Smooth muscle cell (in vitro differentiated cells): ENCODE data around the gene HYAL3. TPM values are rescaled to one million over a fixed set of nuclear protein-coding genes. Genes with fewer than 3 reads are reported as not detected.
"Not testable (repeated sequence)": the region's sequence is repeated elsewhere in the genome, so short reads cannot be mapped to it uniquely, and the experiment has no call there.

Source experiments
- DNase-seq: peaks from one replicate; lab custom pipeline; 2025; ENCODE audit not compliant: unreplicated experiment; lab: John Stamatoyannopoulos, UW
- H2AFZ ChIP-seq: fragments of 200-600 bp; sonication (generic); 2 replicates; pipeline ENCODE4 v1.6.0; 2016; ENCODE audit warnings: antibody characterized with exemption, low read depth, mild to moderate bottlenecking
- H3F3A ChIP-seq: fragments of 200-600 bp; sonication (generic); 2 replicates; pipeline ENCODE4 v1.6.0; 2017; ENCODE audit warnings: antibody characterized with exemption, low read depth
- H3K27ac ChIP-seq: fragments of 200-600 bp; sonication (generic); 2 replicates; pipeline ENCODE4 v1.5.1; 2016; ENCODE audit warnings: low read depth, mild to moderate bottlenecking
- H3K27me3 ChIP-seq: fragments of 200-600 bp; sonication (generic); 2 replicates; pipeline ENCODE4 v1.6.1; 2016; ENCODE audit warnings: low read depth, mild to moderate bottlenecking
- H3K36me3 ChIP-seq: fragments of 200-600 bp; sonication (generic); 2 replicates; pipeline ENCODE4 v1.5.1; 2016; ENCODE audit warnings: low read depth
- H3K4me1 ChIP-seq: fragments of 200-600 bp; sonication (generic); 2 replicates; pipeline ENCODE4 v1.5.1; 2016; ENCODE audit warnings: low read depth
- H3K4me2 ChIP-seq: fragments of 200-600 bp; sonication (generic); 2 replicates; pipeline ENCODE4 v1.6.0; 2016; ENCODE audit warnings: mild to moderate bottlenecking
- H3K4me3 ChIP-seq: fragments of 200-600 bp; sonication (generic); 2 replicates; pipeline ENCODE4 v1.5.1; 2016; ENCODE audit warnings: mild to moderate bottlenecking
- H3K79me2 ChIP-seq: fragments of 200-600 bp; sonication (generic); 2 replicates; pipeline ENCODE4 v1.6.0; 2016; ENCODE audit warnings: low read depth, mild to moderate bottlenecking
- H3K9ac ChIP-seq: fragments of 200-600 bp; sonication (generic); 2 replicates; pipeline ENCODE4 v1.6.0; 2016; ENCODE audit warnings: low read depth
- H3K9me3 ChIP-seq: fragments of 200-600 bp; sonication (generic); replicated peaks from 2 replicates; pipeline ENCODE4 v1.5.1; 2016; ENCODE audit warnings: low read depth
- H4K20me1 ChIP-seq: fragments of 200-600 bp; sonication (generic); 2 replicates; pipeline ENCODE4 v1.6.0; 2016; ENCODE audit warnings: low read depth
- CTCF ChIP-seq: fragments of 200-600 bp; sonication (generic); IDR thresholded peaks from 2 replicates; pipeline ENCODE4 v1.5.1; 2017; ENCODE audit warnings: borderline replicate concordance, mild to moderate bottlenecking, antibody characterized with exemption; ENCODE audit not compliant: insufficient read depth, poor library complexity, severe bottlenecking
- WGBS: methylation state at CpG from one replicate; pipeline ENCODE4 v1.1.7; 2016; ENCODE audit warnings: low lambda C conversion rate; 5-methylcytosine and 5-hydroxymethylcytosine counted together
- polyA plus RNA-seq: library from polyadenylated mRNA; unstranded; fragments of >200 nt; fragmentation: Nextera tagmentation; extraction: Ambion mirVana; gene quantifications from 2 replicates; pipeline ENCODE4 v1.2.1, GENCODE V29; 2016
- total RNA-seq: library from RNA; depleted of rRNA; stranded (reverse); fragments of >200 nt; gene quantifications from 2 replicates; pipeline ENCODE4 v1.2.3, GENCODE V29; 2014

Gene HYAL3
- total and polyA plus RNA-seq, 2 experiments from 2014 or later: 2.5 to 3.7 TPM

GRCh38 chr3:50272911-50273688 lies 26.1 kb downstream of the HYAL3 start:
- peak; percentile 96 for TF ChIP-seq CTCF
- peaks cover 19% of the 10 kb centered on the region for H3K4me1 ChIP-seq
- 30% methylated on average over 60 of the region's 61 CpGs for WGBS
- no peak overlapping the region for H3K27ac ChIP-seq
- no peaks in the 10 kb centered on the region for H3K36me3 ChIP-seq
- peaks cover 8% of the 10 kb centered on the region for H4K20me1 ChIP-seq
- H3F3A ChIP-seq: peaks cover 6% of the 10 kb centered on the region
- no peak overlapping the region for H3K9ac ChIP-seq
- H3K4me2 ChIP-seq: peak overlapping the region; percentile 90
- no peaks in the 10 kb centered on the region for H3K79me2 ChIP-seq
- H3K9me3 ChIP-seq: no peaks in the 10 kb centered on the region
- DNase-seq: peak; percentile 72
- H3K27me3 ChIP-seq: peaks cover 42% of the 10 kb centered on the region
- peak overlapping the region; percentile 38 for H3K4me3 ChIP-seq
- H2AFZ ChIP-seq: no peak overlapping the region

- H3K27me3 ChIP-seq: peaks cover 42% of the 10 kb centered on the region
- H3F3A ChIP-seq, DNase-seq, H4K20me1 ChIP-seq, H3K36me3 ChIP-seq, H3K9me3 ChIP-seq, H2AFZ ChIP-seq, H3K27ac ChIP-seq, H3K9ac ChIP-seq, H3K79me2 ChIP-seq: not testable (repeated sequence)
- WGBS: 86% methylated on average over 10 of the region's 10 CpGs
- peaks cover 20% of the 10 kb centered on the region for H3K4me1 ChIP-seq
- H3K4me2 ChIP-seq: peak overlapping the region; percentile 90
- H3K4me3 ChIP-seq: peak overlapping the region; percentile 38
Observed at GRCh38 chr3:50272538-50272910, 26.7 kb downstream of the HYAL3 start.

- 68% methylated on average over 10 of the region's 10 CpGs for whole genome bisulfite sequencing
- Histone ChIP-seq H3K36me3 (no peaks in the 10 kb centered on the region), H3K4me2 (no peak overlapping the region), H2AFZ (no peak overlapping the region), H3K4me3 (no peak overlapping the region), H4K20me1 (peaks cover 8% of the 10 kb centered on the region), H3K9me3 (no peaks in the 10 kb centered on the region), H3F3A (peaks cover 9% of the 10 kb centered on the region), H3K9ac (no peak overlapping the region), H3K4me1 (peaks cover 30% of the 10 kb centered on the region), H3K79me2 (no peaks in the 10 kb centered on the region), H3K27ac (peak overlapping the region; percentile 67), H3K27me3 (peaks cover 35% of the 10 kb centered on the region)
- no peak for DNase-seq
- no peak for TF ChIP-seq CTCF
Observed at GRCh38 chr3:50271314-50271936, 27.8 kb downstream of the HYAL3 start.

- no peaks in the 10 kb centered on the region for H3K9me3 ChIP-seq
- peak overlapping the region; percentile 75 for H3K4me2 ChIP-seq
- H4K20me1 ChIP-seq: peaks cover 8% of the 10 kb centered on the region
- H3K27me3 ChIP-seq: peaks cover 27% of the 10 kb centered on the region
- H2AFZ ChIP-seq: no peak overlapping the region
- peaks cover 11% of the 10 kb centered on the region for H3F3A ChIP-seq
- WGBS: 84% methylated on average over 18 of the region's 19 CpGs
- no peaks in the 10 kb centered on the region for H3K36me3 ChIP-seq
- no peaks in the 10 kb centered on the region for H3K79me2 ChIP-seq
- H3K4me1 ChIP-seq: peaks cover 34% of the 10 kb centered on the region
- peak overlapping the region; percentile 51 for H3K9ac ChIP-seq
- H3K4me3 ChIP-seq: no peak overlapping the region
- DNase-seq: no peak
- no peak for TF ChIP-seq CTCF
- peak overlapping the region; percentile 67 for H3K27ac ChIP-seq
Observed at GRCh38 chr3:50270422-50271224, 28.6 kb downstream of the HYAL3 start.
